ENCODE measurements around the gene GJB4. TPM values are rescaled to one million over a fixed set of nuclear protein-coding genes. Genes with fewer than 3 reads are reported as not detected.
A peak's percentile ranks its signal among the peaks of the same experiment; 100 is the strongest.

GJB4 gene
- total RNA-seq, 1 donor from 2014 or later = not detected

DNA sequence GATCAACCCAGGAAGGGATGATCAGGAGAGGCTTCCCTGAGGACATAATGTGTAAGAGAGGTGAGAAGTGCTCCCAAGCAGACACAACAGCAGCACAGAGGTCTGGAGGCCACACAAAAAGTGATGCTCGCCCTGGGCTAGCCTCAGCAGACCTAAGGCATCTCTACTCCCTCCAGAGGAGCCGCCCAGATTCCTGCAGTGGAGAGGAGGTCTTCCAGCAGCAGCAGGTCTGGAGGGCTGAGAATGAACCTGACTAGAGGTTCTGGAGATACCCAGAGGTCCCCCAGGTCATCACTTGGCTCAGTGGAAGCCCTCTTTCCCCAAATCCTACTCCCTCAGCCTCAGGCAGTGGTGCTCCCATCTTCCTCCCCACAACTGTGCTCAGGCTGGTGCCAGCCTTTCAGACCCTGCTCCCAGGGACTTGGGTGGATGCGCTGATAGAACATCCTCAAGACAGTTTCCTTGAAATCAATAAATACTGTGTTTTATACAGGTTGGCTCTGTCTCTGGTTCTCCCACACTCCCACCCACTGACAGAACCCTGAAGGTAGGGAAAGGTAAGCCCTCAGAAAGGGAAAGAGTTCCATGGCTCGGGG, 26.4 kb downstream of the GJB4 start:
- H3K27me3 Mint-ChIP-seq (ENCODE audit: low read depth) = peaks cover 21% of the 10 kb centered on the region
- no peak overlapping the region for H3K27ac Mint-ChIP-seq
- peaks cover 8% of the 10 kb centered on the region for H3K4me1 Mint-ChIP-seq (ENCODE audit: low read depth)
- DNase-seq (ENCODE audit: low spot score) = no peak
- H3K4me3 Mint-ChIP-seq (ENCODE audit: low read depth) = no peak overlapping the region
- no peaks in the 10 kb centered on the region for H3K36me3 Mint-ChIP-seq (ENCODE audit: low read depth)
- H3K9me3 Mint-ChIP-seq = no peaks in the 10 kb centered on the region
- intact Hi-C loops (cut with micrococcal nuclease) = loop anchor here (1.0 kb wide), 1 partner anchor 66 kb away; no protein-coding TSS in a partner anchor

DNA sequence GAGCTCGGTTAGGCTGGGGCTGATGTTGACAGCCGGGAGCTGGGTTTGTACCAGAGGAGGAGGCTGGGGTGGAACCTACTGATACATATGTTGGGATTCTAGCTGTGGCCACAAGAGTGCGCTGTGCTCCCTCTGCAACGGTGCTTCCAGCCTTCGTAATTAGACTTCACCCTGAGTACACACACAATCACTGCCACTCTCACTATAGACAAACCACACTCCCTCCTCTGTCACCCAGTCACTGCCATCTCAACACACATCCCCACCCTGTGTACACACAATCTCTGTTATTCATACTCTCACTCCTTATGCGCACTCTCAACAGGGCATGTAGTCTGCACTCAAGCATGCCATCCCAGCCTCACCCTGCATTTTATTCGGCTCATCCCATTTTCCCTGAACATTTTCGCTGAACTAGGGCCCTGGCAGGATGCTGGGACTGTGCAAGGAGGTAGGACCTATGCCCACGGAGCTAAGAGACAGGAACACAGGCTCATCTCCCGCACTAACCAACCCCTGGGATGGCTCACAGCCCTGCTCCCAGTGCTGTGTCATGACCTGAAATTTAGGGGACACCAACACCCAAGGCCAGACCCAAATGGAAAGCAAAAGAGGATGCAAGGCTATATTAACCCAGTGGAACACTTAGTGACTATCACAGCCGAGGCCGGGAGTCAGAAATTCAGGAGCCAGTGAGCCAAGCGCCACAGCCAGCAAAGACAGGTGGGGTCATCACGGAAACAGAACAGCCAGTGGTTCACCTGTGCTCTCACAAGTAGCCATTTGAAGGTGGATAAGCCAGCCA, 27.2 kb downstream of the GJB4 start:
- H3K27ac Mint-ChIP-seq = no peak overlapping the region

DNA sequence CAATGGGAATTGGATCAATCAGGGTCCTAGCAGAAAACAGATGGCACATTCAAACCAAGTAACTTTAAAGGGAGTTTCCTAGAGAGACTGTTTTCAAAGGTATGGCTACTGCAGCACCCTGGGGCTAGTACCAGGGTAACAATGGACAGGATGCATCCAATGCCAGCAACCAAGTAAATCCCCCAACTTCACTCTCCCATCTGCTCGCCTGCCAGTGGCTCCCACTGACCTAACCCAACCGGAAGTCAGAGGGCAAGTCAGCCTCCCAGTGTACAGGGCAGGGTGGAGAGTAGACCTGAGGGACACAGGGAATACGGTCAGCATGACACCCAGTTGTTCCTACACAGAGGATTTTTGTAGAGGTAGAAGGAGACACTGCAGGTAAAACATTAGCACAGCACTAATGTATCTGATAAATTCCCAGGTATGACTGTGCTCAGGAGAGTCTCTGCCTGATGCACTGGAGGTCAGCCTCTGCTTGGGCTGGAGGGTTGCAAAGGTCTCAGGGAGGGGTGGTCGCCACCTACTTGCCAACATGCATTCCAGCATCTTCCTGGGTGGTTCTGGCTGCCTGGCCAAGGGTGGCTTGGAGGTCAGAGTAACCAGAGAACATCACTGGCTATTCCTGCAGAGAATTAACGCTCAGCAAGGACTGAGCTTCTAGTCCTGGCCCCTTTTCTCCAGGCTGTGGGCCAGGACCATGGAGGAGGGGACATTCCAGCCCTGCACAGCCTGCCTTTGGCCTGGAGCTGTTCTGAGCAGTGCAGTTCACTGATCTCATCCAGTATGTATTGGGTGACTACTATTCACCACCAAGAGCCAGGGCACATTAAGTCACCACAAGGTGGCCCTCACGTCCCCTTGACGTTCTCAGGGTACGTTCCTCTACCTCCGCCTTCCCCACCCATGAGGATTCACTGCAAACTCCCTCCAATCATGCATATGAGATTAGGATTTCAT, 28.2 kb downstream of the GJB4 start:
- intact Hi-C loops (cut with micrococcal nuclease) = no loop called here
- no peaks in the 10 kb centered on the region for H3K9me3 Mint-ChIP-seq
- H3K4me3 Mint-ChIP-seq (ENCODE audit: low read depth) = no peak overlapping the region
- H3K36me3 Mint-ChIP-seq (ENCODE audit: low read depth) = no peaks in the 10 kb centered on the region
- no peak for DNase-seq (ENCODE audit: low spot score)
- H3K27ac Mint-ChIP-seq = no peak overlapping the region
- H3K27me3 Mint-ChIP-seq (ENCODE audit: low read depth) = peaks cover 24% of the 10 kb centered on the region
- peaks cover 8% of the 10 kb centered on the region for H3K4me1 Mint-ChIP-seq (ENCODE audit: low read depth)

More for the DNA sequence above, 27.2 kb downstream of the GJB4 start:
- Mint-ChIP-seq H3K27me3 (ENCODE audit: low read depth) (peaks cover 24% of the 10 kb centered on the region), H3K36me3 (ENCODE audit: low read depth) (no peaks in the 10 kb centered on the region), H3K9me3 (no peaks in the 10 kb centered on the region), H3K4me3 (ENCODE audit: low read depth) (no peak overlapping the region), H3K4me1 (ENCODE audit: low read depth) (peaks cover 8% of the 10 kb centered on the region)
- peak; percentile 45 for DNase-seq (ENCODE audit: low spot score)
- intact Hi-C loops (cut with micrococcal nuclease) = loop anchor here (1.0 kb wide), 1 partner anchor 66 kb away; no protein-coding TSS in a partner anchor

DNA sequence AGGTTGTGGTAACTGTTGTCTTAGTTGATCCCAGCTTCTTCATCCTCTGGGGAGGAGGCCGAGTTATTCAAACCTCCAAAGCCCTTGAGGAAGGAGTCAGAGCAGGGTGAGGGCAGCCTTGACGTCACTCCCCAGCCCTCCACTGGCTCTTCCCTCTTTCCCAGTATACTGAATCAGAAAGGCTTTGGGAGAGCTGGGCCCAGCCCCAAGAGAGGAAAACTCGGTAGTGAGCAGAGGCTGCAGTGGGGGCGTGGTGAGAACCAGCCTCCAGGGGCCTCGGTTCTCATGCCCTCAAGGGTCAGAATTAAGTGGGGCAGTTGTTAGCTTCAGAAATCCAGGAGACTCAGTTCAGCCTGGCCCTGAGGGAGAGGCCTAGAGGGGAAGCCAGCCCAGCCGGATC, 31.4 kb downstream of the GJB4 start:
- no peaks in the 10 kb centered on the region for H3K36me3 Mint-ChIP-seq (ENCODE audit: low read depth)
- peaks cover 8% of the 10 kb centered on the region for H3K4me1 Mint-ChIP-seq (ENCODE audit: low read depth)
- intact Hi-C loops (cut with micrococcal nuclease) = no loop called here
- H3K27ac Mint-ChIP-seq = no peak overlapping the region
- no peak overlapping the region for H3K4me3 Mint-ChIP-seq (ENCODE audit: low read depth)
- H3K27me3 Mint-ChIP-seq (ENCODE audit: low read depth) = peaks cover 21% of the 10 kb centered on the region
- no peak for DNase-seq (ENCODE audit: low spot score)
- H3K9me3 Mint-ChIP-seq = no peaks in the 10 kb centered on the region

DNA sequence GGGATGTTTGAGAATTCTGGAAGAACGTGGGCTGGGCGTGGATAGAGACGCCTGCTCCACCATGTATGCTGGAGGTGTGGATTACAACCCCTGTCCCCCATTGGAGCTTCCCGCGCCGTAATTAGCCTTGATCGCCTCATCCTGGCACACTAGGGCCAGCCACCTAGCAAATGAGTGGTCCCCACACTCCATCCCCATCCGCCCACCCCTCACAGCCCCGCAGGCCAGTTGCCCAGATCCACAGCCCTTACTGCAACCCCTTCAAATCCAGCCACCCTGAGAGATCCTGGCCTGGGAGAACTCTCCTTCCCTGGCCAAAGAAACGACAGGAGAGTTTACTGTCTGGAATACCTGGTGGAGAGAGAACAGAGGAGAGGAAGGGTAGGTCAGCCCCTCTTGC, 32.9 kb downstream of the GJB4 start:
- H3K27ac Mint-ChIP-seq = no peak overlapping the region
- no peak overlapping the region for H3K4me3 Mint-ChIP-seq (ENCODE audit: low read depth)
- intact Hi-C loops (cut with micrococcal nuclease) = no loop called here
- no peaks in the 10 kb centered on the region for H3K9me3 Mint-ChIP-seq
- no peak for DNase-seq (ENCODE audit: low spot score)
- H3K36me3 Mint-ChIP-seq (ENCODE audit: low read depth) = no peaks in the 10 kb centered on the region
- H3K27me3 Mint-ChIP-seq (ENCODE audit: low read depth) = peaks cover 22% of the 10 kb centered on the region
- peaks cover 4% of the 10 kb centered on the region for H3K4me1 Mint-ChIP-seq (ENCODE audit: low read depth)

DNA sequence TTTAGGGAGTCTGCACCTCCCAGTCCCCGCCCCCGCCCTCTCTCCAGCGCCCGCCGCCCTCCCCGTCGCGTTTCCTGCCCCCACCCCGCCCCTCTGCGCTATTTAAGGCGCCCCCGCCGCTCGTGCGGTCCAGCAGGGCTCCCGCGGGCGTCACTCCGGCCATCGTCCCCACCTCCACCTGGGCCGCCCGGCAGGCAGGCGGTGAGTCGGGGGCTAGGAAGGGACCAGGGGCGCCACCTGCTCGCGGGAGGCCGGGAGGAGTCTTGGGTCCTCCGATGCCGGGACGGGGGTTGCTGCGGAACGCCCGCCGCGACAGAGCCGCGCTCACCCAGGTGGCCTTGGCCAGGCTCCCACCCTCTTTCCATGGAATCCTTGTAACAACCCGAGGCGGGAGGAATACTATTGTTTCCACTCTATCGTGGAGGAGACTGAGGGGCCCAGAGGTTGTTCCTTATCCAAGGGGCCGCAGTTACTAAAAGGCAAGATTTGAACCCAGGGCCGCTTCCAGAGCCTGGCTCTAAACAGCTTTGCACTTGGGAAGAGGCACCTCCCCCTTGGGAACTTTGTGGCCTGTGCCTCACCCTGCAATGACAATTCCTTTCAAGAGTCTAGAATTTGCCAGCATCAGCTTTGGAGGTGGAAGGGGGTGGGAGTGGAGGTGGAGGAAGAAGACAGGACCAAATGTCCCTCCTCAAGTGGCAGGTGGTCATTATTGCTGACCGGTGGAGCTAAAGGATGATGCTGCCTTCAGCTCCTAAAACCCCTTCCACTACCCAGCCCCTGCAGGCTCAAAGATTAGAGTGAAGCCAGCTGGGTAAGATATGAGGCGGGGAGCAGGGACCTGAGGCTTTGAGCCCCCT, 33.6 kb downstream of the GJB4 start, which contains the start of gene GJA4:
GJA4 (plus strand) TSS at position 132 of the 860 bp plus-strand sequence. CDS start 1,215 bp downstream, outside the sequence.
- H3K27me3 Mint-ChIP-seq (ENCODE audit: low read depth) = peaks cover 22% of the 10 kb centered on the region
- no peak within 1 kb of the TSS for H3K4me3 Mint-ChIP-seq (ENCODE audit: low read depth)

DNA sequence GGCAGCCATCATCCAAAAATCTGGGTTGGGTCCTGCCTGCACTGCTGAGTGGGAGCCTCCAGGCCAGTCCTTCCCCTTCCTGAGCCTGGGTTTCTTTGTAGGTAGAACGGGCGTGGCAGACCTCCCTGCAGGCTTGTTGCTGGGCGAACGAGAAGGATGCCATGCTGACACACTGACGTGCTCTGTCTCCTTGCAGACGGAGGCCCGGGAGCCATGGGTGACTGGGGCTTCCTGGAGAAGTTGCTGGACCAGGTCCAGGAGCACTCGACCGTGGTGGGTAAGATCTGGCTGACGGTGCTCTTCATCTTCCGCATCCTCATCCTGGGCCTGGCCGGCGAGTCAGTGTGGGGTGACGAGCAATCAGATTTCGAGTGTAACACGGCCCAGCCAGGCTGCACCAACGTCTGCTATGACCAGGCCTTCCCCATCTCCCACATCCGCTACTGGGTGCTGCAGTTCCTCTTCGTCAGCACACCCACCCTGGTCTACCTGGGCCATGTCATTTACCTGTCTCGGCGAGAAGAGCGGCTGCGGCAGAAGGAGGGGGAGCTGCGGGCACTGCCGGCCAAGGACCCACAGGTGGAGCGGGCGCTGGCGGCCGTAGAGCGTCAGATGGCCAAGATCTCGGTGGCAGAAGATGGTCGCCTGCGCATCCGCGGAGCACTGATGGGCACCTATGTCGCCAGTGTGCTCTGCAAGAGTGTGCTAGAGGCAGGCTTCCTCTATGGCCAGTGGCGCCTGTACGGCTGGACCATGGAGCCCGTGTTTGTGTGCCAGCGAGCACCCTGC, 34.7 kb downstream of the GJB4 start:
- H3K36me3 Mint-ChIP-seq (ENCODE audit: low read depth) = no peaks in the 10 kb centered on the region
- no peak overlapping the region for H3K27ac Mint-ChIP-seq
- intact Hi-C loops (cut with micrococcal nuclease) = no loop called here
- peaks cover 22% of the 10 kb centered on the region for H3K27me3 Mint-ChIP-seq (ENCODE audit: low read depth)
- peaks cover 4% of the 10 kb centered on the region for H3K4me1 Mint-ChIP-seq (ENCODE audit: low read depth)
- no peak for DNase-seq (ENCODE audit: low spot score)
- H3K9me3 Mint-ChIP-seq = no peaks in the 10 kb centered on the region
- no peak overlapping the region for H3K4me3 Mint-ChIP-seq (ENCODE audit: low read depth)

More for the DNA sequence above, 33.6 kb downstream of the GJB4 start, which contains the start of gene GJA4:
- intact Hi-C loops (cut with micrococcal nuclease) = no loop called here
- Mint-ChIP-seq H3K36me3 (ENCODE audit: low read depth) (no peaks in the 10 kb centered on the region), H3K27ac (no peak within 1 kb of the TSS), H3K9me3 (no peaks in the 10 kb centered on the region), H3K4me1 (ENCODE audit: low read depth) (peaks cover 4% of the 10 kb centered on the region)
- DNase-seq (ENCODE audit: low spot score) = no peak

DNA sequence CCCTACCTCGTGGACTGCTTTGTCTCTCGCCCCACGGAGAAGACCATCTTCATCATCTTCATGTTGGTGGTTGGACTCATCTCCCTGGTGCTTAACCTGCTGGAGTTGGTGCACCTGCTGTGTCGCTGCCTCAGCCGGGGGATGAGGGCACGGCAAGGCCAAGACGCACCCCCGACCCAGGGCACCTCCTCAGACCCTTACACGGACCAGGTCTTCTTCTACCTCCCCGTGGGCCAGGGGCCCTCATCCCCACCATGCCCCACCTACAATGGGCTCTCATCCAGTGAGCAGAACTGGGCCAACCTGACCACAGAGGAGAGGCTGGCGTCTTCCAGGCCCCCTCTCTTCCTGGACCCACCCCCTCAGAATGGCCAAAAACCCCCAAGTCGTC, 35.2 kb downstream of the GJB4 start:
- intact Hi-C loops (cut with micrococcal nuclease) = no loop called here
- peaks cover 22% of the 10 kb centered on the region for H3K27me3 Mint-ChIP-seq (ENCODE audit: low read depth)
- H3K9me3 Mint-ChIP-seq = no peaks in the 10 kb centered on the region
- H3K27ac Mint-ChIP-seq = no peak overlapping the region
- DNase-seq (ENCODE audit: low spot score) = no peak
- H3K36me3 Mint-ChIP-seq (ENCODE audit: low read depth) = no peaks in the 10 kb centered on the region
- H3K4me3 Mint-ChIP-seq (ENCODE audit: low read depth) = no peak overlapping the region
- peaks cover 3% of the 10 kb centered on the region for H3K4me1 Mint-ChIP-seq (ENCODE audit: low read depth)

DNA sequence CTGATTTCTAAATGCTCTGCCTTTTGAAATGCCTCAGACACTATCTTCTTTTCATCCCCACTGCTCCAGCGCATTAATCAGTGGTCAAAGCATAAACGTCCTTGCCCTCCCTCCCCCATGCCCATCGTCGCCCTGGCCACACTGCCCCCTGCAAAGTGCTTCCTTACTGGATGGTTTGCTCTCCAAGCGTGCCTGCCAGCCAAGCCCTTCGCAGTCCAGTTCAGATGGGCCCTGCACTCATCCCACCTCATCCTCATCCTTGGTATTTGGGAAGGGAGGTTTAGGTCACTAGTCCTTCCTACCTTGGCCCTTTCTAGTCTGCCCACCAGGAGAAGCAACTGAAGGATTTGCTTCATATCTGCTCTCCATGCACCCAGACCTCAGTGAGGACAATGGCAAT, 36.4 kb downstream of the GJB4 start:
- intact Hi-C loops (cut with micrococcal nuclease) = no loop called here
- peaks cover 7% of the 10 kb centered on the region for H3K4me1 Mint-ChIP-seq (ENCODE audit: low read depth)
- H3K27ac Mint-ChIP-seq = no peak overlapping the region
- H3K27me3 Mint-ChIP-seq (ENCODE audit: low read depth) = peaks cover 20% of the 10 kb centered on the region
- H3K9me3 Mint-ChIP-seq = no peaks in the 10 kb centered on the region
- H3K36me3 Mint-ChIP-seq (ENCODE audit: low read depth) = no peaks in the 10 kb centered on the region
- no peak overlapping the region for H3K4me3 Mint-ChIP-seq (ENCODE audit: low read depth)
- no peak for DNase-seq (ENCODE audit: low spot score)

DNA sequence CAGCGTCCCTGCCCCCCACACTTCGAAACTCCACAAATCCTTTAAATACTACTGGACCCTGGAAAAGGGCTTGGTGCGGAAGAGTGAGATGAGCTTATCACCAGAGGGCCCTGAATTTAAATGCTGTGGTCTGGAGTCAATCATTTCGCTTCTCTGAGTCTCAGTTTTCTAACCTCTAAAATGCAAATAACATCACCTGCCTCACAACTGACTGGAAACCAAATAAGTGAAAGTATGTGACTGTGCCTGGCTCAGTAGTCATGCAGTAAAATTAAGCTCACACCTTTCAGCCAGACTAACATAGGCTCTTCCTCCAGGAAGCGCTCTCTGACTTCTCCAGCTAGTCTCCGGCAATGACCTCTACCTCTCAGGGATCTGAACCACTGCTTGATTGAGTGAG, 37.5 kb downstream of the GJB4 start:
- Mint-ChIP-seq H3K27me3 (ENCODE audit: low read depth) (peaks cover 14% of the 10 kb centered on the region), H3K9me3 (no peaks in the 10 kb centered on the region), H3K27ac (no peak overlapping the region), H3K4me1 (ENCODE audit: low read depth) (peaks cover 7% of the 10 kb centered on the region), H3K36me3 (ENCODE audit: low read depth) (no peaks in the 10 kb centered on the region), H3K4me3 (ENCODE audit: low read depth) (no peak overlapping the region)
- DNase-seq (ENCODE audit: low spot score) = no peak
- intact Hi-C loops (cut with micrococcal nuclease) = no loop called here

DNA sequence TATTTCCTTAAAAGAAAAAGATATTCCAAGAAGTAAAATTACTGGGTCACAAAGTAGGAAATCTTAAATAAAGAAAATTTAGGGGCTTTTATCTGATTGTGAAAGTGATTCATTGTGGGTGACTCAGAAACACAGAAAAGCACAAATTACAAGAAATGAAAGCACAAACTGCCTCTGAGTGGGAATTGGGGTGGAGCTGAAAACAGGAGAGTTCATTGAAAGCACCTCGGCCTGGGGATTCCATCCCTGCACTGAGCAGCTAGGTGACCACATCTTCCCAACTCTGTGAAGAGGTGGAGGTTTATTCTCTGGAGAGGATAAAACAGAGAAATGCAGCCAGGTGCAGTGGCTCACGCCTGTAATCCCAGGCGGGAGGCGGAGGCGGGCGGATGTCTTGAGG, 40.7 kb downstream of the GJB4 start:
- Mint-ChIP-seq H3K9me3 (peaks cover 4% of the 10 kb centered on the region), H3K36me3 (ENCODE audit: low read depth) (no peaks in the 10 kb centered on the region), H3K27ac (no peak overlapping the region), H3K4me1 (ENCODE audit: low read depth) (peaks cover 7% of the 10 kb centered on the region), H3K27me3 (ENCODE audit: low read depth) (peaks cover 7% of the 10 kb centered on the region), H3K4me3 (ENCODE audit: low read depth) (no peak overlapping the region)
- intact Hi-C loops (cut with micrococcal nuclease) = no loop called here
- no peak for DNase-seq (ENCODE audit: low spot score)

All from activated T-helper 2 cell treated with anti-CD3 and anti-CD28 coated beads, Interferon-gamma antibody, Interleukin-2, Interleukin-4, amounts not matched to agents 10 μg/mL and 5 μg/mL and 100 μg/mL, durations not matched to agents 14 hours and 24 hours and 36 hours (primary cell).